GM18517 (cell line): Measurements from ENCODE around the gene CASP7.

Experiments used
- ATAC-seq: cut with Tn5 transposase; IDR thresholded peaks from one replicate; pipeline ENCODE4 v1.9.1; 2021; ENCODE audit warnings: mild to moderate bottlenecking, moderate library complexity; ENCODE audit not compliant: unreplicated experiment

The CASP7 gene

GRCh38 chr10:113665806-113666354 lies 13.8 kb upstream of the CASP7 start:
- ATAC-seq: no peak

DNA sequence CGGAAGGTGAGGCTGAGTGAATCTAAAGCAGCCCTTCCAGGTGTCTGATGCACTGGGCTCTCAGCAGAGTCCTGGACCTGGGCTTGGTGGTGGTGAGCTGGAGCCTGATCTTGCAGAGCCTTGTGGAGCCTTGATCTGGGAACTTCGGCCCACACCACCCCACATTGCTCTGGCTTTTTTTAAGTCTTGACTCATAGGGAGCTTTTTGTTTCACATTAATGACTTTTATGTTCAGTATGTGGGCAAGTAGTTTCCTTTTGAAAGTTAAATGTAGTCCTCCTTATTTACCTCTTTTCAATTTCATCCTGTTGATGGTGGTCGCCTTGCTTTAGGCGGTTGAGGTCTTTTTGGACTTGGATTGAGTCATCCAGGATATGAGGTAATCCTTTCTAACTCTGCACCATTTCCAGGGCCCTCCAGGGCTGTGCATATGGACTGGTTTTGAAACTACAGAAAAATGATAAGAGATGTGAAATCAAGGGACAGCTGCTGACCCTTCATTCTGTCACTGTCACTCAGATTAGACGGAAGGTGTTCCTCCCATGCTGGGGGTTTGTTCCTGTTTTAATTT lies 12.9 kb upstream of the CASP7 start:
- ATAC-seq: no peak

GRCh38 chr10:113680190-113681111 lies 739 bp downstream of the CASP7 start:
- peak; percentile 32 for ATAC-seq

DNA sequence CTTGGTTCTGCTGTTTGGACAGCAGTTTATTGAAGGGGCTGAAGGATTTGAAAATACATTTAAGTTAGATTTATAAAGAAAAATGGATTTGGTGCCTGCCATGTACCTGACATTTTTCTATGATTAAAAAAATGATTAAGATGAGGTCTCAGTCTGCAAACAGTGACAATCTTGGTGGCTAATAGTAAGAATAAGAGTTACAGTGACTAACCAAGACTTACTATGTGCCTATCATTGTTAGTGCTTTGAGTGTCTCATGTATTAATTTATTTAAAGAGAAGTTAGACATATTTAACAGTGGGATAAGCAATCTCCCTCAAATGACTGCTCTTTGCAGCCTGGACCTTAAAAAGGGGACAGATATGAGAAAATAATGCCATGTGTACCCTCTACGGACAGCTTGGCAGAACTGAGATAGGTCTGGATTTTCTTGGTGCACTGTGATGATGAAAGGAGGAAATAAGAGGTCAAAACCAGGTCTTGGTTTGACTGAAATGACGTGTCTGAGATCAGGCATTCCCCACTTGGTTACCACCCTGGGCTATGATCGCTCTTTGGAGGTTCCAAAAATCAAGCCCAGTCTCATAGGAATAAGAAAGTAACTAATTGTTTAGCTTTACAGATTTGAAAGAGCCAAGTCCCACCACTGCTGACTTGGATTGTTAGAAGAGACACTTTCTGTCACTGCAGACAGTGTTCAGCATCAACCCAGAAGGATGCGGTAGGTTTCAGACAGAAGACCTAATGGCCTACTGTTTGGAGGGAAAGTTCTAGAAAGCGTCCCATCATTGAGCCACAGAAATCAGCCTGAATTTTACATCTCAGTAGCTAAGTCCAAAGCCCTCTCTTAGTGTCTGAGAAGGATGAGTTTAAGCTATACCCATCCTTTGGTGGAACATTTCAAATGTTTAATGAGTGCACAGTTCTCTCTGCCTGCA lies 2.1 kb downstream of the CASP7 start:
- peak; percentile 71 for ATAC-seq

DNA sequence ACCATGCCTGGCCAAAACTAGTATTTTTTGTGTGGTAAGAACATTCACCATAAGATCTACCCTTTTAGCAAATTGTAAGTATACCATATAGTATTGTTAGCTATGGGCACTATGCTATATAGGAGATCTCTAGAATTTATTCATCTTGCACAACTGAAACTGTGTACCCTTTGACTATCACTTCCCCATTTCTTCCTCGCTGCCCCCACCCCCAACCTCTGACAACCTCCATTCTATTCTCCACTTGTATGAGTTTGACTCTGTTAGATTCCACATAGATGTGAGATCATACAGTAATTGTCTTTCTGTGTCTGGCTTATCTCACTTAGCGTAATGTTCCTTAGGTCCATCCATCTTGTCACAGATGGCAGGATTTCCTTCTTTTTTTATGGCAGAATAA lies 3.6 kb downstream of the CASP7 start:
- no peak for ATAC-seq

GRCh38 chr10:113686028-113686427 lies 6.3 kb downstream of the CASP7 start:
- no peak for ATAC-seq

DNA sequence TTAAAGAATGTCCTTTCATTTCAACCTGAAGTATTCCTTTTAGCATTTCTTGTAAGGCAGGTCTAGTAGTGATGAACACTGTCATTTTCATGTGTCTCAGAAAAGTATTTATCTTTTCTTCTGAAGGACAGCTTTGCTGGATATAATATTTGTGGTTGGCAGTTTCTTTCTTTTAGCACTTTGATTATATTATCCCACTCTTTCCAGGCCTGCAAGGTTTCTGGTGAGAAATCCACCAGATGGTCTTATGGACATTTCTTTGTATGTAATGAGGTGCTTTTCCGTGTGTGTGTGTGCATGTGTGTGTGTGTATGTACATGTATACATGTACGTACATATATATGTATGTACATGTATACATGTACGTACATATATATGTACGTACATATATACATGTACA lies 7.3 kb downstream of the CASP7 start:
- no peak for ATAC-seq

- ATAC-seq: no peak
These were observed 9.3 kb downstream of the CASP7 start for GRCh38 chr10:113689057-113689456.

- ATAC-seq: no peak
These were observed 9.9 kb downstream of the CASP7 start for GRCh38 chr10:113689574-113689973.

DNA sequence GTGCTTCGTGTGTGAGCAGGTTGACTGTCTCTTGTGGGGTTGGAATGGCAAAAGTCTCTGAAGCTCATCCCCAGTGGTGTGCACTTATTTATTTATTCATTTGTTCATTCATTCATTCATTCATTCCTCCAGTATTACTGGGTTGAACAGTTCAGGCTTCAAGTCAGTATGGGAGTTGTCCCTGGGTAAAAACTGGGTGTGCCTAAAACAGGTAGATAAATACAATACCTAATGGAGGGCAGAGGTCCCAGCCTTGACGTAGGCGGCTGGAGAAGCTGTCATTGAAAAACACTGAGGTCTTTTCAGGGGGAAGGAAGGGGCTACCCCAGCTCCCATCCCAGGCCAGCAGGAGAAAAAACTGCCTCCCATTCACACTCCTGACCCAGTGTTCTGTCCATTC lies 11.0 kb downstream of the CASP7 start:
- no peak for ATAC-seq

DNA sequence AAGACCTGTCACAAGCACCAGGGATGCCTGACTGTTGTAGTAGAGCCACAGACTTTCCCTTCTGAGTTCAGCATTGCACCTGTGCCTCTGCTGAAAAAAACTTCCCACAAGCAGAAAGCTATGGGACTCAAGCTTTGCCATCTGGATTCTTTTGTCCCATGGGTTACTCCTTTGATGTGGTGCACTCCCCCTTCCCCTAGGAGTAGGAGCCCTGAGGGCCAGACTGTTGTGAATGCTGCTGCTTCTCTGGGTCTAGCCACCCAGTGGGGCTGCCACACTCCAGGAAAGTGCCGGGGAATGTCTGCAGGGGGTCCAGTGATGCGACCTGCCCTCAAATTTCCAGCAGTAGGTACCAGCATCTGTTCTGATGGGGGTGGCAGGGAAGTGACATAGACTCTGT lies 11.7 kb downstream of the CASP7 start:
- no peak for ATAC-seq

- ATAC-seq: no peak
These were observed 12.6 kb downstream of the CASP7 start for GRCh38 chr10:113692271-113692670.

DNA sequence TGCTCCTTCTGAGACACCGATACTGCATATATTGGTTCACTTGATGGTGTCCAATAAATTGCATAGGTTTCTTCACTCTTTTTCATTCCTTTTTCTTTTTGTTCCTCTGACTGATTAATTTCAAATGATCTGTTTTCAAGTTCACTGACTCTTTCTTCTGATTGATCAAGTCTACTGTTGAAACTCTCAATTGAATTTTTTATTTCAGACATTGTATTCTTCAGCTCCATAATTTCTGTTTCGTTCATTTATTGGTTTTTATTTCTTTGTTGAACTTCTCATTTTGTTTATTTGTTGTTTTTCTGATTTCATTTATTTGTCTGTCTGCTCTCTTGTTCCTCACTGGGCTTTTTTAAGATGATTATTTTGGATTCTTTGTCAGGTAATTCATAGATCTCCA lies 13.6 kb downstream of the CASP7 start:
- no peak for ATAC-seq

DNA sequence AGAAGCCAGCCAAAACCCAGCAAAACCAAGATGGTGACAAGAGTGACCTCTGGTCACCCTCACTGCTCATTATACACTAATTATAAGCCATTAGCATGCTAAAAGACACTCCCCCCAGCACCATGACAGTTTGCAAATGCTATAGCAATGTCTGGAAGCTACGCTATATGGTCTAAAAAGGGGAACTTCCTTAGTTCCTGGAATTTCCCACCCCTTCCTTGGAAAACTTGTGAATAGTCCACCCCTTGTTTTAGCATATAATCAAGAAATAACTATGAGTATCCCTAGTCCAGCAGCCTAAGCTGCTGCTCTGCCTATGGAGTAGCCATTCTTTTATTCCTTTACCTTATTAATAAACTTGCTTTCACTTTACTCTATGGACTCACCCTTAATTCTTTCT lies 16.0 kb downstream of the CASP7 start:
- no peak for ATAC-seq

- ATAC-seq: no peak
These were observed 17.9 kb downstream of the CASP7 start for GRCh38 chr10:113697595-113697994.

GRCh38 chr10:113704637-113705343 lies 25.1 kb downstream of the CASP7 start:
- no peak for ATAC-seq

GRCh38 chr10:113705344-113705652 lies 25.6 kb downstream of the CASP7 start:
- no peak for ATAC-seq

GRCh38 chr10:113706623-113707022 lies 26.9 kb downstream of the CASP7 start:
- ATAC-seq: no peak

- ATAC-seq: no peak
These were observed 28.9 kb downstream of the CASP7 start for GRCh38 chr10:113708640-113709039.

DNA sequence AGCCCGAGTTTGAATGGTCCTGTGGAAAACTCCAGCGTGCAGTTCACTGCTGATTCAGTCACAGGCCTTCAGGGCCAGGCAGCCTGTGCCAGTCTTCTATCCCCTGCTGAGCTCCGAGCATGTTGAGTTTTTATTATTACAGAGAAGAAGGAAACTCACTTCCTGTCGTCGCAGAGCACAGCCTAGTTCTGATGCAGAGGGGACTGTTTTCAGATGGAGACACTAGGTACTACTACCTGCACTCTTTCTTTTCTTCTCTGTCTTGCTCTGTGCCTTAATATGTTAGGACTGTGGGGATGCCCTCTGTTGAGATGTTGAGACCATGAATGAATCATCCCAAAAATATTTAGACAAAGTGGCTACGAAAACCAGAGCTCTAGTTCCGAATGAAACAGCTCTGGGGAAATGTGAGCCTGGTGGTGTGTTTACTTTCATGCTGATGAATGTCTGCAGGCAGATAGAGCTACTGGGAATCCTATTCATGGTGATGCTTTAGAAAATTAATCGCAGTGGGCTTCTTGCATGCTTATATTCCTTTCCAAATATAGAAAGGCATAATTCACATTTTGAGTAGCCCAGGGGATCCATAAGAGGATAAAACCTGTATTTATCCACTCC lies 29.6 kb downstream of the CASP7 start:
- ATAC-seq: no peak
